HG03095 (cell line): ENCODE data around the gene LRCH1.

ENCODE experiments used
- ATAC-seq: cut with Tn5 transposase; IDR thresholded peaks from one replicate; pipeline ENCODE4 v1.9.1; 2021; ENCODE audit warnings: moderate library complexity; ENCODE audit not compliant: unreplicated experiment

Gene LRCH1

GRCh38 chr13:46686171-46686570, 133.2 kb downstream of the LRCH1 start:
- ATAC-seq: no peak

GRCh38 chr13:46687810-46688209, 134.8 kb downstream of the LRCH1 start:
- ATAC-seq: no peak

- no peak for ATAC-seq
These were observed 135.3 kb downstream of the LRCH1 start for GRCh38 chr13:46688306-46688705.

DNA sequence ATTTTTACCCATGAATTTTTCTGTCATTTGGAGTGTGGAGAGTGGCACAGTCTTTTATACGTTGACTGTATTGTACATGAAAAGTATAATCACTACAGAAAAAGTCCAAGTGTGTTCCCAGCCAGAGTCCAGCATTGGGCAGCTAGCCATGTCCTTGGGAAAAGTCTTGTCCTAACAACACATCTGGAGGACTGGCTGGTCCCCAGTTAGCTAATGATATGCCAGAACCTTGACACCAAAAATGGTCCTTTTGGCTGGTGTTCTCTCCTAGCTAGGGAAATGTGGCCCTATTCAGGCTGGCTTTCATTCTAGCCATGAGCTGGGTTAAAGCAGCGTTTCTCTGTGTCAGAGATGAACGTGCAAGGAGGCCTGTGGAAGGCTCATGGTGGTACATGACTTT, 145.0 kb downstream of the LRCH1 start:
- no peak for ATAC-seq

DNA sequence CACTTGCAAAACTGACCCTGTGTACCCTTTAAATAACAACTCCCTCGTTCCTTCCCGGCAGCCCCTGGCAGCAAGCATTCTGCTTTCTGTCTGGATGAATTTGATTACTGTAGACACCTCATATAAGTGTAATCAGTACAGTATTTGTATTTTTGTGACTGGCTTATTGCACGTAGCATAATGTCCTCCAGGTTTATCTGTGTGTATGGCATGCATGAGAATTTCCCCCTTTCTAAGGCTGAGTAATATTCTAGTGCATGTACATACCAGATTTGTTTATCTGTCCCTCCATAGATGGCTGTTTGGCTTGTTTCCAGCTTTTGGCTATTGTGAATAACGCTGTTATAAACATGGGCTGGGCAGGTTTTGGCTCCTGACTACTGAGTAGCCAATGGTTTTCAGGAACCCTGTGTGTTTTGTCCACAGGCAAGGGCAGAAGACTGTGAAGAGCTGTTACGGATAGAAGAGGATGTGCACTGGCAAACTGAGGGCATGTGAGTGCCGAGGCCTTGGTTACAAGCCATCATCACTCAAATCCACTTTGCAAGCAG, 146.0 kb downstream of the LRCH1 start:
- no peak for ATAC-seq

DNA sequence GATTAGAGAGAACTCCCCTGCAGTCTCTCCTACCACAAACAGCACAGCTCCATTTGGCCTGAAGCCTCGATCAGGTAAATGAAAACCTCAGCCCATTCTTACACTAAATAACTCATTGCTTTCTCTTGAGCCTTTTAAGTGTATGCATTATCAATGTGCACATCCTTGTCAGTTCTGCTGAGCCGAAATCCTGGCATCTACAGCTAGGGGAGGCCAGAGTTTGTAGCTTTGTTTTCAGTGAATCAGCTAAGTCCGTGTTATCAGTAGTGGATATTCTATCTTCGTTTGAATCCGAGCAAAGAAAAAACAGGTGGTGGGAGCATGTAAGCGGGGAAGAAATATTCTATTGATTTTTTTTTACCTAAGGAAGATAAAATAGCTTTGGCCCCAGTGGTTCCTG, 159.6 kb downstream of the LRCH1 start:
- ATAC-seq: no peak

- no peak for ATAC-seq
These were observed 162.4 kb downstream of the LRCH1 start for GRCh38 chr13:46715363-46715762.

DNA sequence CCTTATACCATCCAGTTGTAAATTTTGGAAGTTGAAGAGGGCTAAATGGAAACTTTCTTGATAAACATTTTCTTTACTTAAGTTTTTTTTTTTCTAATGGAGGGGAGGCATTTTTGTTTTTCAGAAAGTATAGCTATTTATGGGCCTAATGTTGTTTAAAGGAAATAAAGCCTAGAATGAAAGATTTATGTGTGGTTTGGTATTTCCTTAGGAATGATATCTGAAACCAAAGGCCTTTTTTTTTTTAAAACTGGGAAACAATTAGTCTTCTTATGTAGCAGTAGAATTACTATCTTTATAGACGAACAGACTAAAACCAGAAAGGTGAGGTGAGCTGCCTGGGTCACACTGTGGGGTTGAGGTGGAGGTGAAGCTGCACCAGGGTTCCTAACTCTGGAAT, 163.9 kb downstream of the LRCH1 start:
- no peak for ATAC-seq

DNA sequence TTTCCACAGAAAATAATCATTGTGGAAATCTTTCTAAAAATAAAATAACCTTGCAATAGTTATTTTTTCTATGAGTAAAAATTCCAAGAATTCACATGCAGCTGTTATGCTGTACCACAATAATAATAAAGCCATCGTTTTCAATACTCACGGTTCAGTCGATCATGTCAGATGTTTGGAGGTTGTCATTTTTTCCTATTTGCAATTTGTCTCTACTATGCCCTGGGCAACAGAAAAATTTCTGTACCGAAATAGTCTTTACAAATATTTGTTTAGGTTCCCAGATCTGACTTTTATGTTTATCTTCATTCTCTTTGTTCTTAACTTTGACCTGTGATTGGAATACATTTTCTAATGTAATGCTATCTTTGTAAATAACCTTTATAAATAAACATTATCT, 164.3 kb downstream of the LRCH1 start:
- no peak for ATAC-seq

DNA sequence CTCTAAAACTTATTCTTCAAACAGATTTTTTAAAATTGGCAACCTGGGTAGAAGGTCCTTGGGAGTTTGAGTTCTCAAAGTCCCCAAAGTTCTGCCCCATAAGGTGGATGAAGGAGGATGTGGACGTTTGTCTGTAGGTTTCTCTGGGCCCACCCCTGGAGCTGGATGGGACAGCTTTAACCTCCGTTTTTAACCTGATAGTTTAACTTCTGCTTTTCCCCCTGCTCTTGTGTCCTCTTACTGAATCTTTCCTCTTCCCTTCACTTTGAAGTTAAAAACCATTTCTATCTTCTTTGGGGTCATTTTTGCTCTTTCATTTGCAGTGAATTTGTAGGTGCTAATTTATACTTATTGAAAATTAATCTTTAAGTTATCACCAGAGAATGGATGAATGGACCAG, 164.9 kb downstream of the LRCH1 start:
- ATAC-seq: no peak

- peak; percentile 74 for ATAC-seq
These were observed 167.2 kb downstream of the LRCH1 start for GRCh38 chr13:46720189-46720588.

DNA sequence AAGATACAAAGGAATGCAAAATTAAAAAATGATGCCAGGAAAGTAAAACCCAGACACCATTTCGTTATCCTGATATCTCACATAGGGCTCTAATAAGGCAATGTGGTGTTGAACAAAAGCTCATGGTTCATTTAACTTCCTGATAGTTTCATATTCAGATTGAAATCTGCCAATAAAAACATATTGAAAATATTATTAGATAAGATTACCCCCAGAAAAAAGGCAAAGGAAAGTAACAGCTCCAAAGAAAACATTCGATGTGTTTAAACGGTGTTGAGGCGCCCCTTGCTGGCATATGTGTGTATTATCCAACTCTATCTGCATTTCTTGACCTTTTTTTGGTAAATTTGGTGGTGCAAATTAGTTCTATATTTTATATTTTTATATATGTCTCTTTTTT, 168.1 kb downstream of the LRCH1 start:
- ATAC-seq: no peak

GRCh38 chr13:46726347-46726746, 173.4 kb downstream of the LRCH1 start:
- ATAC-seq: no peak

GRCh38 chr13:46728777-46729176, 175.8 kb downstream of the LRCH1 start:
- ATAC-seq: no peak

DNA sequence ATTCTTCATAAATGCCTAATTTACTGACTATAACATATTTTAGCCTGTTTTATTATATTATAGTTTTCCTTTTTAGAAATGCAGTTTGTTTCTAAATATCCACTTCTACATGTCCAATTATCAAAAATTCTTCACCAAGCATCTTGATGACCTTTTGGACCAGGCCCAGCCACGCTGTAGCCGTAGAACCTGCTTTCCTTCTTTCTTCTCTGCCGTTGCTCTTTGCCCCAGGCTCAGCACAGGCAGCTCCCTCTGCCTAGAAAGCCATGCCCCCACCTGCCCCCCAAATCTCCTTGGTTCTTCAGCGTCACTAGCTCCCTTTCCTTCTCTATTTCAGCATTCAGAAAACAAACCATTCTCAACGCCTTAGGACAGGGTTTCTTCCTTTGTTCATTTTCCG, 178.6 kb downstream of the LRCH1 start:
- no peak for ATAC-seq

DNA sequence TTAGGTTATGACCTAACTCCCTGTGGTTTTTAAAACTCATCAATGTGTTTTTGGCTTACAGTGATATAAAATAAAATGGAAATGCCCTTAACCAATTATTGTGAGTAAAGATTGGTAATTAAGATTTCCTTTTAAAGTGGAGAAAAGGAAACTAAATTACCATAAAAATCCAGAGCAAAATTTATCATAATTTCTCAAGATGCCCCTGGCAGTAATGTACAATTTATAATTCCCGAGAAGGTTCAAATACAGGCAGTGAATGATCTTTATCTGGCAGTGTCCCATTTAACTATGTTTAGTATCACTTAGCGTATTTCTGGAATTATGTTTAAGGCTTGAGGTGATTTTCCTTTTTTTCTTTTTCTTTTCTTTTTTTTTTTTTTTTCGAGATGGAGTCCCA, 182.5 kb downstream of the LRCH1 start:
- no peak for ATAC-seq

- ATAC-seq: no peak
These were observed 183.8 kb downstream of the LRCH1 start for GRCh38 chr13:46736541-46737310.

DNA sequence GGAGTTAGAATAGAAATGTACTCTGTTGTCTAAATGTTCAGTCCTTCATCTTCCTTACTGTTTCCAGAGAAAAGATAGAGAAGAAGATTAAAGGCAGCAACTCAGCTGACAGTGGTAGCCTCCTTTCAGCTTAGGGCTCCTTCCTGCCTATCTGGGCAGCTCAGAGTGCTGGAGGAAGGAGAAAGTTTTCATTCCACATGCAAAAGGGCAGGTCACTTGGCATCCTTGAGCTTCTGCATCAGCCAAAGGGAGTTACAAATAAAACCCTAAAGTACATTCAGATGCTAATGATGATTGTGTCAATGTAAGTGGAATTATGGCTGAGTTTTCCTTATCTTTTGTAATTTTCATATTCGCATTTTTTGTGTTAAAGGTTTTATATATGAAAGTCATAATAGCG, 185.1 kb downstream of the LRCH1 start:
- no peak for ATAC-seq

DNA sequence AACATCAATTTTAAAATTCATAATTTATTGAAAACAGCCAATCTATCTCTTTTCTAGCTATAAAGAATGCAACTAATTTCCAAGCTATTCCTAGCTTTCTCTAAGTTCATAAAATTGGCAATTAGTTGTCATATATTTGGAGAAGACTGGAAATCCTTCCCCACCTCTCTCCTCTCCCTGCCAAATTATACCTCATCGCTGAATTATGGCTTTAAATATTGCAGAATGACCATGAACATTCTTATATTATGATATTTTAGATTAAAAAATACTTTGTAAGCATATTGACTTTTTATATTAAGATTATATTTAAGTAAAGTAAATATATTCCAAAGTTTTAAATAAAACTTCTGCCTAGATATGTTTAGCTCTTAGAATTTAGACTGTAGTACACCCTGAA, 185.8 kb downstream of the LRCH1 start:
- ATAC-seq: no peak

DNA sequence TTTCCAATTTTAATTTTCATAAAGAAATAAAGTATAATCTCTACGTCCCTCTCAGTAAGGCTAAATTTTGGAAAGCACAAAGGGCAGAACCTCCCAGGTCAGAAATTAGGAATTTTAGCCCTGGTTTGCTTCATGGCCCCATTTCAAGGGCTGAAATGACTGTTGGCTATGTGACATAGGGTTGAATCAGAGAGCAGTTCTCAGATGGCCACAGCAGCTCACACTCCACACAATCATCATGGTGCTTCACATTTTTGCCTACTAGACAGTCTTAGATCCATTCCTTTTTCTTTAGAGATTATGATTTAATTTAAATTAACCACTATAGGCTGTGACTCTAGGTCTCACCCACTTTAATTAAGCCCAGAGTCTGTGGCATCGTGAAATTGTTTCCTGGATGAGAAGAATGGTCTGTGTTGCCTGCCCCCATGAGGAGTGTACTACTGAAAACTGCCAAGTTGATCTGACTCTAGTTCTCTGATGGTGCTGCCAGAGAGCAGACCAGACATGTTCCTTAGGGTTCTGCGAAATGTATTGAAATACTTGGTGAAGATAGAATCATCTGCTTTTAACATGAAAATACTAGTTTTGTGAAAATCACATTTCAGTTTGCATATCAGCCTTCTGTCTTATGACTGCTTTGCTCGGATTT, 186.6 kb downstream of the LRCH1 start:
- ATAC-seq: no peak

- ATAC-seq: no peak
These were observed 190.2 kb downstream of the LRCH1 start for GRCh38 chr13:46743191-46743590.

DNA sequence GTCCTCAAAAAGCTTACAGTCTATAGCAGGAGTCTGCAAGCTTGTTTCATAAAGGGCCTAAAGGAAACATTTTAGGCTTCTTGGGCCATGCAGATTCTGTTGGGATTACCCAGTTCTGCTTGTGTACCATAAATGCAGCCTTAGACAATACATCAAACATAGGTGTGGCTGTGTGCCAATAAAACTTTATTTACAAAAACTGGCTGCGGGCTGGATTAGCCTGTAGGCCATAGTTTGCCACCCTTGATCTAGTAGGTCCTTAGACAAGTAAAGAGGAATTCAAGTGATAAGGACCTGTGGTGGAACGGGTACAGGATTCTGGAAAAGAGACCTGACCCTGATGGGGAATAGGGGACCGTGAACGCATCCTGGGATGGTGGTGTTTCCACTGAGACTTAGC, 192.1 kb downstream of the LRCH1 start:
- ATAC-seq: no peak
